ENCODE results near the gene TGM4.

GRCh38 chr3:44886561-44886960 lies 12.2 kb downstream of the TGM4 start:
- TF ChIP-seq CTCF (IDR thresholded peaks at IDR 0.05 in 4 of 5, conservative IDR thresholded peaks at IDR 0.05 in 1 of 5) (no peak), POLR2A (IDR thresholded peaks at IDR 0.05) (no peak)

All from gastrocnemius medialis (tissue), 4 donors.